Neural progenitor cell (in vitro differentiated cells): ENCODE measurements around the gene MRTFB. TPM values are rescaled to one million over a fixed set of nuclear protein-coding genes. Genes with fewer than 3 reads are reported as not detected.

Experiments used
- DNase-seq: peaks from one replicate; pipeline ENCODE4 v3.0.0-alpha.2; 2016; ENCODE audit warnings: low spot score
- H2AFZ ChIP-seq: fragments of 200-600 bp; sonication (generic); replicated peaks from 2 replicates; pipeline ENCODE4 v1.6.1; 2016; ENCODE audit warnings: antibody characterized with exemption
- H3F3A ChIP-seq: fragments of 200-600 bp; sonication (generic); 2 replicates; pipeline ENCODE4 v1.6.1; 2016; ENCODE audit warnings: antibody characterized with exemption, low read depth
- H3K27ac ChIP-seq: fragments of 200-600 bp; sonication (generic); 2 replicates; pipeline ENCODE4 v1.5.1; 2016; ENCODE audit warnings: mild to moderate bottlenecking
- H3K27me3 ChIP-seq: fragments of 200-600 bp; sonication (generic); 2 replicates; pipeline ENCODE4 v1.6.1; 2016; ENCODE audit warnings: mild to moderate bottlenecking, moderate library complexity
- H3K36me3 ChIP-seq: fragments of 200-600 bp; sonication (generic); 2 replicates; pipeline ENCODE4 v1.5.1; 2016
- H3K4me1 ChIP-seq: fragments of 200-600 bp; sonication (generic); 2 replicates; pipeline ENCODE4 v1.6.1; 2016; ENCODE audit warnings: mixed run types
- H3K4me2 ChIP-seq: fragments of 200-600 bp; sonication (generic); 2 replicates; pipeline ENCODE4 v1.6.1; 2016
- H3K4me3 ChIP-seq: fragments of 200-600 bp; sonication (generic); 2 replicates; pipeline ENCODE4 v1.5.1; 2016
- H3K79me2 ChIP-seq: fragments of 200-600 bp; sonication (generic); 2 replicates; pipeline ENCODE4 v1.6.1; 2016; ENCODE audit warnings: low read depth
- H3K9ac ChIP-seq: fragments of 200-600 bp; sonication (generic); 2 replicates; pipeline ENCODE4 v1.6.1; 2016
- H3K9me3 ChIP-seq: fragments of 200-600 bp; sonication (generic); 2 replicates; pipeline ENCODE4 v1.5.1; 2016; ENCODE audit warnings: low read depth
- H4K20me1 ChIP-seq: fragments of 200-600 bp; sonication (generic); 2 replicates; pipeline ENCODE4 v1.6.1; 2016; ENCODE audit warnings: low read depth
- H3K27ac Mint-ChIP-seq: 3 replicates; pipeline ENCODE4 v1.8.0; 2021; ENCODE audit warnings: mixed read lengths
- H3K27me3 Mint-ChIP-seq: 2 replicates; pipeline ENCODE4 v1.8.0; 2022; ENCODE audit warnings: low read depth, mild to moderate bottlenecking, inconsistent platforms, moderate library complexity, mixed read lengths; ENCODE audit not compliant: insufficient read depth
- H3K36me3 Mint-ChIP-seq: 3 replicates; pipeline ENCODE4 v1.8.0; 2021; ENCODE audit warnings: mixed read lengths
- H3K4me1 Mint-ChIP-seq: 3 replicates; pipeline ENCODE4 v1.8.0; 2021; ENCODE audit warnings: mixed read lengths
- H3K4me3 Mint-ChIP-seq: 3 replicates; pipeline ENCODE4 v1.8.0; 2021; ENCODE audit warnings: mild to moderate bottlenecking, moderate library complexity, mixed read lengths
- H3K9me3 Mint-ChIP-seq: 3 replicates; pipeline ENCODE4 v1.8.0; 2020; ENCODE audit warnings: mixed read lengths
- CTCF ChIP-seq: fragments of 200-600 bp; sonication (generic); IDR thresholded peaks from 2 replicates; pipeline ENCODE4 v1.5.1; 2017; ENCODE audit warnings: antibody characterized with exemption, mild to moderate bottlenecking
- EZH2 ChIP-seq: fragments of 200-600 bp; sonication (generic); IDR thresholded peaks from 2 replicates; pipeline ENCODE4 v1.6.1; 2017; ENCODE audit warnings: antibody characterized with exemption, mild to moderate bottlenecking, moderate library complexity
- EZH2phosphoT487 ChIP-seq: fragments of 200-600 bp; sonication (generic); IDR thresholded peaks from 2 replicates; pipeline ENCODE4 v1.6.1; 2017; ENCODE audit warnings: antibody characterized with exemption
- total RNA-seq: library from RNA; depleted of rRNA; stranded (reverse); fragments of >200 nt; gene quantifications from 2 replicates; pipeline ENCODE4 v1.2.3, GENCODE V29; 2015; ENCODE audit warnings: low replicate concordance

Gene MRTFB
- total RNA-seq, 1 donor from 2014 or later, result 26.8 TPM

- peaks cover 70% of the 10 kb centered on the region for H4K20me1 ChIP-seq
- H3K27me3 Mint-ChIP-seq, result no peaks in the 10 kb centered on the region
- H3K4me3 Mint-ChIP-seq, result peak overlapping the region; percentile 19
- no peaks in the 10 kb centered on the region for H3K9me3 ChIP-seq
- H3K4me1 Mint-ChIP-seq, result peaks cover 15% of the 10 kb centered on the region
- peaks cover 8% of the 10 kb centered on the region for H3K36me3 Mint-ChIP-seq
- no peak overlapping the region for H3K27ac ChIP-seq
- no peak overlapping the region for H3K4me3 ChIP-seq
- no peak overlapping the region for H2AFZ ChIP-seq
- no peak for DNase-seq
- H3K79me2 ChIP-seq, result peaks cover 96% of the 10 kb centered on the region
- H3K9me3 Mint-ChIP-seq, result peaks cover 14% of the 10 kb centered on the region
- TF ChIP-seq EZH2, result no peak
- TF ChIP-seq CTCF, result no peak
- no peak for TF ChIP-seq EZH2phosphoT487
- peaks cover 27% of the 10 kb centered on the region for H3K4me1 ChIP-seq
- peak overlapping the region; percentile 40 for H3K27ac Mint-ChIP-seq
- H3K4me2 ChIP-seq, result peak overlapping the region; percentile 46
- H3K27me3 ChIP-seq, result no peaks in the 10 kb centered on the region
- no peaks in the 10 kb centered on the region for H3F3A ChIP-seq
- H3K36me3 ChIP-seq, result no peaks in the 10 kb centered on the region
- H3K9ac ChIP-seq, result no peak overlapping the region
These were observed 27.0 kb downstream of the MRTFB start for GRCh38 chr16:14098081-14098480.

- TF ChIP-seq CTCF, result no peak
- TF ChIP-seq EZH2, result no peak
- no peak for TF ChIP-seq EZH2phosphoT487
- no peaks in the 10 kb centered on the region for H3F3A ChIP-seq
- H3K4me3 ChIP-seq, result no peak overlapping the region
- H3K27ac ChIP-seq, result no peak overlapping the region
- H2AFZ ChIP-seq, result no peak overlapping the region
- Mint-ChIP-seq H3K4me1 (peaks cover 15% of the 10 kb centered on the region), H3K4me3 (no peak overlapping the region), H3K36me3 (peaks cover 8% of the 10 kb centered on the region), H3K27me3 (no peaks in the 10 kb centered on the region), H3K27ac (no peak overlapping the region), H3K9me3 (peaks cover 14% of the 10 kb centered on the region)
- peaks cover 27% of the 10 kb centered on the region for H3K4me1 ChIP-seq
- H3K9me3 ChIP-seq, result no peaks in the 10 kb centered on the region
- peaks cover 71% of the 10 kb centered on the region for H4K20me1 ChIP-seq
- no peaks in the 10 kb centered on the region for H3K36me3 ChIP-seq
- H3K79me2 ChIP-seq, result peaks cover 99% of the 10 kb centered on the region
- H3K4me2 ChIP-seq, result no peak overlapping the region
- DNase-seq, result no peak
- H3K9ac ChIP-seq, result no peak overlapping the region
- H3K27me3 ChIP-seq, result no peaks in the 10 kb centered on the region
These were observed 29.7 kb downstream of the MRTFB start for GRCh38 chr16:14100825-14101224.

GRCh38 chr16:14101415-14101814, 30.3 kb downstream of the MRTFB start:
- H3K9ac ChIP-seq, result no peak overlapping the region
- H3F3A ChIP-seq, result no peaks in the 10 kb centered on the region
- H3K27me3 ChIP-seq, result no peaks in the 10 kb centered on the region
- H3K27ac ChIP-seq, result no peak overlapping the region
- peaks cover 8% of the 10 kb centered on the region for H3K36me3 Mint-ChIP-seq
- H3K4me2 ChIP-seq, result no peak overlapping the region
- H4K20me1 ChIP-seq, result peaks cover 73% of the 10 kb centered on the region
- no peak for DNase-seq
- peaks cover 15% of the 10 kb centered on the region for H3K4me1 Mint-ChIP-seq
- H2AFZ ChIP-seq, result no peak overlapping the region
- peaks cover 99% of the 10 kb centered on the region for H3K79me2 ChIP-seq
- no peak overlapping the region for H3K4me3 Mint-ChIP-seq
- TF ChIP-seq EZH2phosphoT487 (no peak), CTCF (no peak), EZH2 (no peak)
- H3K36me3 ChIP-seq, result no peaks in the 10 kb centered on the region
- peaks cover 14% of the 10 kb centered on the region for H3K9me3 Mint-ChIP-seq
- no peaks in the 10 kb centered on the region for H3K27me3 Mint-ChIP-seq
- no peak overlapping the region for H3K4me3 ChIP-seq
- H3K4me1 ChIP-seq, result peaks cover 27% of the 10 kb centered on the region
- no peaks in the 10 kb centered on the region for H3K9me3 ChIP-seq
- H3K27ac Mint-ChIP-seq, result no peak overlapping the region
